ENCODE data around the gene GLRA3.
"Not testable (repeated sequence)": the region's sequence is repeated elsewhere in the genome, so short reads cannot be mapped to it uniquely, and the experiment has no call there.

Gene GLRA3

DNA sequence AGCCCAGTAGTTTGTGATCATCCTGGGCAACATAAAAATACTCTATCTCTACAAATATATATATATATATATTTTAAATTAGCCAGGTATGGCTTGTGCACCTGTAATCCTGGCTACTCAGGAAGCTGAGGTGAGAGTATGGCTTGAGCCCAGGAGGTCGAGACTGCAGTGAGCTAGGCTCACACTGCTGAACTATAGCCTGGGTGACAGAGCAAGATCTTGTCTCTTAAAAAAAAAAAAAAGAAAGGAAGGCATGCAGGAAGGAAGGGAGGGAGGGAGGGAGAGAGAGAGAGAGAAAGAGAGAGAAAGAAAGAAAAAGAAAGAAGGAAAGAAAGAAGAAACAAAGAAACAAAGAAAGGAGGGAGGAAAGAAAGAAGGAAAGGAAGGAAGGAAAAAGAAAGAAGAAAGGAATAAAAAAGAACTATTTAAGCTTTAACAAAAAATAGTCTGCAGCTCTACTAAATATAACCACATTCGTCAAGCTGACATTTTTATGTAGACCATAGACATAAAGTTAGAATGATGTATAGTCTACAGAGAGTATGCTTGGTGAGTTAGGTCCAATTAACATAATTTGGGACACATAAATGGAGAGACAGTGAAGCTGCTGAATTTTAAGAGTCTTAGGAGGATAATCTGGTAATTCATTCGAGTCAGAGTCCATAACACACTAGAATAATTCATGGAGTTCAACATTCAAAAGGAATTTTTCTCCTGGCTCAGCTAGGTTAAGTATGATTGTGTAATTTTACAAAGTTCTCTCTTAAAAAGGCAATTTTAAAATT lies 111.9 kb downstream of the GLRA3 start:
- H3K27me3 Mint-ChIP-seq (ENCODE audit: low read depth): no peaks in the 10 kb centered on the region
- no peak for DNase-seq (ENCODE audit: low spot score)
- no peaks in the 10 kb centered on the region for H3K4me1 Mint-ChIP-seq (ENCODE audit: low read depth)
- no peak overlapping the region for H3K4me3 Mint-ChIP-seq
- no peaks in the 10 kb centered on the region for H3K36me3 Mint-ChIP-seq (ENCODE audit: low read depth)
- H3K9me3 Mint-ChIP-seq: no peaks in the 10 kb centered on the region
- H3K27ac Mint-ChIP-seq: no peak overlapping the region

- Mint-ChIP-seq H3K9me3 (no peaks in the 10 kb centered on the region), H3K4me3 (no peak overlapping the region), H3K27ac (no peak overlapping the region), H3K36me3 (ENCODE audit: low read depth) (no peaks in the 10 kb centered on the region), H3K4me1 (ENCODE audit: low read depth) (no peaks in the 10 kb centered on the region), H3K27me3 (ENCODE audit: low read depth) (no peaks in the 10 kb centered on the region)
- no peak for DNase-seq (ENCODE audit: low spot score)
Observed at GRCh38 chr4:174714393-174715211, 114.4 kb downstream of the GLRA3 start.

DNA sequence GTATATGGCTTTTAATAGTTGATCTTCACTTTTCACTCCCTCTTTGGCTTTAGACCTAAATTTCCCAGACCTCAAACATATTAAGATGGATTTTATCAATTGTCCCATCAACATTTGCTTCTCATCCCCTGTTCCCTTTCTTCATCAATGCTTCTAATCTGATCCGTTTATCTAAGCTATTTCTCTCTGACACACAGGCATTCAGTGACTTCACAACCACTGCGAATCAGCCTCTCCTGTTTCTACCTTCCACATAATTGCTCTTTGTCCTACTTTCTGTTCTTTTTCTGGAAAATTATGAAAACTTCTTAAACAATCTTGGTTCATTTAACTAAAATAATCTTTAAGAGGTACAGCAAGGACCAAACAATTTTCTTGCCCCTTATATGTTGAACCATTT lies 115.2 kb downstream of the GLRA3 start:
- H3K9me3 Mint-ChIP-seq: no peaks in the 10 kb centered on the region
- no peak overlapping the region for H3K4me3 Mint-ChIP-seq
- no peaks in the 10 kb centered on the region for H3K4me1 Mint-ChIP-seq (ENCODE audit: low read depth)
- H3K27ac Mint-ChIP-seq: no peak overlapping the region
- H3K36me3 Mint-ChIP-seq (ENCODE audit: low read depth): no peaks in the 10 kb centered on the region
- no peak for DNase-seq (ENCODE audit: low spot score)
- no peaks in the 10 kb centered on the region for H3K27me3 Mint-ChIP-seq (ENCODE audit: low read depth)

DNA sequence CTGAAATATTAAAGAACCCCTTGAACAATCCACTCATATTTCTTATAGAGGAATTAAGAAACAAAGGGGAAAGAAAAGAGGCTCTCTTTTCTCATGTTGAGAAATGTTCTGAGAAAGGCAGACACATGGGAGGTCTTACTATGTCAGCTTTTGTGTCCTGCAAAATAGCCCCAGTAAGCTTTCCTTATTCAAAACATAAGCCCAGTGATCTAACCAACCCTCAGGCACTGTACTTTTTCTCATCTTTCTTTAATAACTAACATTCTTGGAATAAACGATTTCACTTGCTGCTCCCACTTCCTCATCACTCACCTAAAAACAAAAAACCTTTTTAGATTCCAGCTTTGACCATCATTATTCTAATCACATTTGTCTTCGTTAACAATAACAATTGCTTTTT lies 115.9 kb downstream of the GLRA3 start:
- no peaks in the 10 kb centered on the region for H3K4me1 Mint-ChIP-seq (ENCODE audit: low read depth)
- no peaks in the 10 kb centered on the region for H3K9me3 Mint-ChIP-seq
- no peaks in the 10 kb centered on the region for H3K36me3 Mint-ChIP-seq (ENCODE audit: low read depth)
- no peak overlapping the region for H3K27ac Mint-ChIP-seq
- DNase-seq (ENCODE audit: low spot score): no peak
- no peaks in the 10 kb centered on the region for H3K27me3 Mint-ChIP-seq (ENCODE audit: low read depth)
- H3K4me3 Mint-ChIP-seq: no peak overlapping the region

- Mint-ChIP-seq H3K4me3 (no peak overlapping the region), H3K27ac (no peak overlapping the region), H3K27me3 (ENCODE audit: low read depth) (no peaks in the 10 kb centered on the region), H3K4me1 (ENCODE audit: low read depth) (no peaks in the 10 kb centered on the region), H3K9me3 (no peaks in the 10 kb centered on the region), H3K36me3 (ENCODE audit: low read depth) (no peaks in the 10 kb centered on the region)
- DNase-seq (ENCODE audit: low spot score): no peak
Observed at GRCh38 chr4:174709526-174709925, 119.5 kb downstream of the GLRA3 start.

DNA sequence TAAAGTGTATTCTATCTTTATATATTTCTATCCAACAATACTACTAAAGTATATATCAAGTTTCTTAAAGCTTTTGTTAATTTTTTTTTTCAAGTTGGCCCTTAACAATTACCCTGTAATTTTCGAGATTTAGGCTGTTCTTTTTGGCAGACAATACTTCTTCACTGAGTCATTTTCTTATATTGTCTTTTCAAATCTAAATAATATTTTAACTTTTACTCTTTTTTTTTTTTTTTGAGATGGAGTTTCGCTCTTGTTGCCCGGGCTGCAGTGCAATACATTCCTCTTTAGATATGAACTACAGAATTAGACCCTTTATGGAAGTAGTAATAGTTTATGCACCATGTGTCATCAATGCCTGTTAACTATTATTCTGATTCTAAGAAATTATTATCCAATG lies 120.7 kb downstream of the GLRA3 start:
- H3K4me3 Mint-ChIP-seq: no peak overlapping the region
- H3K27me3 Mint-ChIP-seq (ENCODE audit: low read depth): no peaks in the 10 kb centered on the region
- H3K27ac Mint-ChIP-seq: no peak overlapping the region
- no peaks in the 10 kb centered on the region for H3K36me3 Mint-ChIP-seq (ENCODE audit: low read depth)
- DNase-seq (ENCODE audit: low spot score): no peak
- no peaks in the 10 kb centered on the region for H3K4me1 Mint-ChIP-seq (ENCODE audit: low read depth)
- H3K9me3 Mint-ChIP-seq: no peaks in the 10 kb centered on the region

DNA sequence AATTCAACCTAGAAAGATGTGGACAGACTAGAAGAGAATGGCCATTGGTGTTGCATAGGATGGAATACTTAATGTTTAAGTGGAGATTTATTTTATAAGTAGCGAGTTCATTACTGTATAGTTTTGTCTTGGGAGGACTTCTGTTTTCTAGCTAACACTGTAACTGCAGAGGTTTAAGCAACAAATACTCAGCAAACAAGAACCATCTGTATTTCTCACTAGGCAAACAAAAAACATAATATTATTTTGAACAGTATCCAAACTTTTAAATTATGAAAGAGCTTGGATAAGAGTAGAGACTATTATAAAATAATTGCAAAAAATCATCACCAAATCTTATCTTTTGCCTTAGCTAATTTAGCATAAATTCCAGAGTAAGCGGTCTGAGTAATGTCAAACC lies 121.1 kb downstream of the GLRA3 start:
- DNase-seq (ENCODE audit: low spot score): no peak
- H3K4me1 Mint-ChIP-seq (ENCODE audit: low read depth): no peaks in the 10 kb centered on the region
- H3K27me3 Mint-ChIP-seq (ENCODE audit: low read depth): no peaks in the 10 kb centered on the region
- no peak overlapping the region for H3K4me3 Mint-ChIP-seq
- no peak overlapping the region for H3K27ac Mint-ChIP-seq
- no peaks in the 10 kb centered on the region for H3K9me3 Mint-ChIP-seq
- H3K36me3 Mint-ChIP-seq (ENCODE audit: low read depth): no peaks in the 10 kb centered on the region

- Mint-ChIP-seq H3K27me3 (ENCODE audit: low read depth) (no peaks in the 10 kb centered on the region), H3K9me3 (no peaks in the 10 kb centered on the region), H3K4me3 (no peak overlapping the region), H3K27ac (no peak overlapping the region), H3K4me1 (ENCODE audit: low read depth) (no peaks in the 10 kb centered on the region), H3K36me3 (ENCODE audit: low read depth) (no peaks in the 10 kb centered on the region)
- no peak for DNase-seq (ENCODE audit: low spot score)
Observed at GRCh38 chr4:174707051-174707676, 121.9 kb downstream of the GLRA3 start.

DNA sequence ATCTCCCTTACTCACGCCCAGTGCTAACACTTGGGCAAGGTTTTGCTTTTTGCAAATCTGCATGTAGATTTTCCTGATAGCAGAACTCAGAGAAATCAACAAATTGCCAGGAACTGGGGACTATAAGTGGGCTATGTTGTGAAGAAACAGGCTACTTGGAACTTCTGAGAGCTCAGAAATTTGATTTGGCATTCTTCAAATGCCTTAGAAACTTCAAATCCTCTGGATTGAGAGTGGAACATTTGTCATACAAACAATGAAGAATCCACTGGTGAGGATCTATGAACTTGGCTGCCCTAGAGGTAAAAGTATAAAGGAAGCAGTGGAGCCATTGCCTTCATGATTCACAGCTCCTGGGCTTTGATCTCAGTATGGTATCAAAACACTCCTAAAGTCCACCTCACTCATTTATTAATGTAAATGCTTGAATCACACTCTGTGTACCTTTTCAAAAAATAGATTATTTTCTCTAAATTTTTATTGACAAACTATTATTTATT lies 126.0 kb downstream of the GLRA3 start:
- no peaks in the 10 kb centered on the region for H3K27me3 Mint-ChIP-seq (ENCODE audit: low read depth)
- H3K4me1 Mint-ChIP-seq (ENCODE audit: low read depth): no peaks in the 10 kb centered on the region
- no peaks in the 10 kb centered on the region for H3K9me3 Mint-ChIP-seq
- no peak overlapping the region for H3K4me3 Mint-ChIP-seq
- H3K27ac Mint-ChIP-seq: no peak overlapping the region
- no peaks in the 10 kb centered on the region for H3K36me3 Mint-ChIP-seq (ENCODE audit: low read depth)
- DNase-seq (ENCODE audit: low spot score): no peak

- H3K9me3 Mint-ChIP-seq: no peaks in the 10 kb centered on the region
- H3K27me3 Mint-ChIP-seq (ENCODE audit: low read depth): no peaks in the 10 kb centered on the region
- no peaks in the 10 kb centered on the region for H3K4me1 Mint-ChIP-seq (ENCODE audit: low read depth)
- no peak for DNase-seq (ENCODE audit: low spot score)
- no peak overlapping the region for H3K4me3 Mint-ChIP-seq
- no peak overlapping the region for H3K27ac Mint-ChIP-seq
- no peaks in the 10 kb centered on the region for H3K36me3 Mint-ChIP-seq (ENCODE audit: low read depth)
Observed at GRCh38 chr4:174699654-174700053, 129.4 kb downstream of the GLRA3 start.

DNA sequence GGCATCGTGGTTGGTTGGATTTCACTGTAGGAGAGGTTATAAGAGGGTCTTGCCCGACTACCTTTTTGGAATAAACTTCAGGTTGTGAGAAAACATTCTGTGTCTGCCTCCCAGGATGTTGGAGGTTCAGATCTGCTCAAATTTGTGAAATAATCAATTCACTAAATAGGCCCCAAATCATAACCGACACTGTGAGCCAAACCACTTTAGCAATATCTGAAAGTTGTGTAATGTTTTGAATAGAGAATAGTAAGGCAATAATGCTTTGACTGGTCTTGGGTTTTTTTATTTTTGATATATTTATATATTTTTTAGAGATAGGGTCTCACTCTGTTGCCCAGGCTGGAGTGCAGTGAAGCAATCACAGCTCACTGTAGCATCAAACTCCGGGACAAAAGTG lies 131.2 kb downstream of the GLRA3 start:
- DNase-seq (ENCODE audit: low spot score): no peak
- no peaks in the 10 kb centered on the region for H3K4me1 Mint-ChIP-seq (ENCODE audit: low read depth)
- no peaks in the 10 kb centered on the region for H3K9me3 Mint-ChIP-seq
- no peak overlapping the region for H3K4me3 Mint-ChIP-seq
- H3K36me3 Mint-ChIP-seq (ENCODE audit: low read depth): no peaks in the 10 kb centered on the region
- H3K27me3 Mint-ChIP-seq (ENCODE audit: low read depth): no peaks in the 10 kb centered on the region
- no peak overlapping the region for H3K27ac Mint-ChIP-seq

DNA sequence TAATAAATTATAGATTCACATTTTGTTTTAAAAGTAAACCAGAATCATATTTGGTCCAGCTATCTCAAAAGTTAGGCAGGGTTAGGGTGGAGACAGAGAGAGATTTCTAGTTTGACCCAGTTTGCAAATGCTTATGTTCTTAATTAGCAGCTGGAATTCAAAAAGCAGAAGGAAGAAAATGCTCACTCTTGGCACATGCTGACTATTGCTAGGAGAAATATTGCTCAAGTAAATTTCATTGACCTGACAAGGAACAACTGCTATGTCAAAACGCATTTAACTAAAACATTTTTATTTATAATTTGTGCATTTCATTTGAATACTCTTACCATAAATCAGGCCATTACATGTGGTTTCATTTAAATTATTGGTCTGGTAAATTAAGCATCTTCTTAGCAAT lies 131.8 kb downstream of the GLRA3 start:
- no peak for DNase-seq (ENCODE audit: low spot score)
- Mint-ChIP-seq H3K9me3 (no peaks in the 10 kb centered on the region), H3K27ac (no peak overlapping the region), H3K27me3 (ENCODE audit: low read depth) (no peaks in the 10 kb centered on the region), H3K36me3 (ENCODE audit: low read depth) (no peaks in the 10 kb centered on the region), H3K4me1 (ENCODE audit: low read depth) (no peaks in the 10 kb centered on the region), H3K4me3 (no peak overlapping the region)

DNA sequence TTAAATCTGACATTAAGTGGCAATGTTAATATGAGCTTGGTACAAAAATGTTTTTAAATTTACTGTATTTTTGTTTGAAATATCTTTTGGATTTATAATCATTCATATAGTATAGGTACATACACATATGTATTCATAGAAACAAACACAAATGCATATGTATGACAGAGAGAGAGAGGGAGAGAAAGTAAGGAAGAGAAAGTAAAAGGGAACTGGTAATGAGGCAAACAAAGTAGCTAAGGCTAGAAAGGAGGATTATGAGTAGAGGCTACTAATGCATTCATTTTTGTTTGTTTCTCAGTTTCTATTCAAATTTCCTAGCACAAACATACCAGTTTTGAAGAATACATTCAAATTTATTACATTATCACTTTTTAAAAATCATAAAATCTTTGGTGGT lies 132.4 kb downstream of the GLRA3 start:
- Mint-ChIP-seq H3K27ac (no peak overlapping the region), H3K4me1 (ENCODE audit: low read depth) (no peaks in the 10 kb centered on the region), H3K9me3 (no peaks in the 10 kb centered on the region), H3K4me3 (no peak overlapping the region), H3K36me3 (ENCODE audit: low read depth) (no peaks in the 10 kb centered on the region), H3K27me3 (ENCODE audit: low read depth) (no peaks in the 10 kb centered on the region)
- DNase-seq (ENCODE audit: low spot score): no peak

DNA sequence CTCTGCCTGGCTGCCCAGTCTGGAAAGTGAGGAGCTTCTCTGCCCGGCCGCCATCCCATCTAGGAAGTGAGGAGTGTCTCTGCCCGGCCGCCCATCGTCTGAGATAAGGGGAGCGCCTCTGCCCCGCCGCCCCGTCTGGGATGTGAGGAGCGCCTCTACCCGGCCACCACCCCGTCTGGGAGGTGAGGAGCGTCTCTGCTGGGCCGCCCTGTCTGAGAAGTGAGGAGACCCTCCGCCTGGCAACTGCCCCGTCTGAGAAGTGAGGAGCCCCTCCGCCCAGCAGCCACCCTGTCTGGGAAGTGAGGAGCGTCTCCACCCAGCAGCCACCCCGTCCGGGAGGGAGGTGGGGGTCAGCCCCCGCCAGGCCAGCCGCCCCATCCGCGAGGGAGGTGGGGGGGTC lies 137.2 kb downstream of the GLRA3 start:
- not testable (repeated sequence) for H3K27me3 Mint-ChIP-seq (ENCODE audit: low read depth); H3K4me3 Mint-ChIP-seq; DNase-seq (ENCODE audit: low spot score); H3K4me1 Mint-ChIP-seq (ENCODE audit: low read depth); H3K27ac Mint-ChIP-seq; H3K36me3 Mint-ChIP-seq (ENCODE audit: low read depth)
- H3K9me3 Mint-ChIP-seq: peaks cover 12% of the 10 kb centered on the region

Data from T-helper 2 cell treated with Interferon-gamma antibody and Interleukin-4, amounts not matched to agents 5 μg/mL and 100 μg/mL, for 36 hours (primary cell).